ENCODE measurements around the gene CLEC2B. TPM values are rescaled to one million over a fixed set of nuclear protein-coding genes. Genes with fewer than 3 reads are reported as not detected.

Gene CLEC2B
- not detected in 3 replicates for total RNA-seq

DNA sequence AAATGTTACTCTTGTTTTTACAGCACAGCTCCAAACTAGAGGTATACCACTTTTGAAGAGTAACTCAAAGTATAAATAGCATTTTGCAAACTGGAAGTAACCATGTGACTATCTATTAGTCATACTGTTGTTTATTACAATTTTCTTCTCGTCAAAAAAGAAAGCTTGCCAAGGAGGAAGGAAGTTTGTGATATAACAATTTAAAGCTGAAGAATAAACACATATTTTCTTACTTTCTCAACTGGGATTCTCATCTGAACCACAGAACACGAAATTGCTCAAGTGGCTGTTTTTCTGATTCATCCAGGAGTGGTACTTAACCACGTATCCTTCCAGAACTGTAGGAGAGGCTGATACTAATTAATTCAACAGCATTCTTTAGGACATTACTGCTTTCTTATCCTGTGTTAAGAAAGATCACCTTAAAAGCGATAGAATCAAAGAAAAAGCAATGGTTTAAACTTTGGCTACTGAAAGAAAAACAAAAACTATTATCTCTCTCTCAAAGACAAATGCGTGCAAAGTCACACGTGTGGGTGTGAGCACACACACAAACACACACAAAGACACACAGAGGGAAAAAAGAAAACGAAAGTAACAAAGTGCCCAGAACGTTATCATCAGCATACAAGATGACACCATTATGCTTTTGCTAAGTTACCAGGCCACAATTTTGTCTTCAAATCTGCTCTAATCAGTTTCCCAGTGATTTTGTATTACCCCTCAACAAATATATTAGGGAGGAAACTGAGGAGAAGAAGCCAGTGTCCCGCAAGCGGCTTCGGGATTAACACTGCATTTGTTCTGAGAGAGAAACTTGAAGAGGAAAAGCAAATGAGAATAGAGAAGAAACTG is at the start of gene CLEC2B:
Gene CLEC2B (minus strand): TSS at position 48 of the 855 bp plus-strand sequence.
- TF ChIP-seq, protein P1, sequence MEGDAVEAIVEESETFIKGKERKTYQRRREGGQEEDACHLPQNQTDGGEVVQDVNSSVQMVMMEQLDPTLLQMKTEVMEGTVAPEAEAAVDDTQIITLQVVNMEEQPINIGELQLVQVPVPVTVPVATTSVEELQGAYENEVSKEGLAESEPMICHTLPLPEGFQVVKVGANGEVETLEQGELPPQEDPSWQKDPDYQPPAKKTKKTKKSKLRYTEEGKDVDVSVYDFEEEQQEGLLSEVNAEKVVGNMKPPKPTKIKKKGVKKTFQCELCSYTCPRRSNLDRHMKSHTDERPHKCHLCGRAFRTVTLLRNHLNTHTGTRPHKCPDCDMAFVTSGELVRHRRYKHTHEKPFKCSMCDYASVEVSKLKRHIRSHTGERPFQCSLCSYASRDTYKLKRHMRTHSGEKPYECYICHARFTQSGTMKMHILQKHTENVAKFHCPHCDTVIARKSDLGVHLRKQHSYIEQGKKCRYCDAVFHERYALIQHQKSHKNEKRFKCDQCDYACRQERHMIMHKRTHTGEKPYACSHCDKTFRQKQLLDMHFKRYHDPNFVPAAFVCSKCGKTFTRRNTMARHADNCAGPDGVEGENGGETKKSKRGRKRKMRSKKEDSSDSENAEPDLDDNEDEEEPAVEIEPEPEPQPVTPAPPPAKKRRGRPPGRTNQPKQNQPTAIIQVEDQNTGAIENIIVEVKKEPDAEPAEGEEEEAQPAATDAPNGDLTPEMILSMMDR (IDR thresholded peaks at IDR 0.05; ENCODE audit: unreplicated experiment), result no peak
- peaks cover 24% of the 10 kb centered on the region for H3K4me1 Mint-ChIP-seq
- no peak for DNase-seq (ENCODE audit: low spot score in 2 of 2, unreplicated experiment in 2 of 2)
- H3K27me3 Mint-ChIP-seq (ENCODE audit: low read depth), result no peaks in the 10 kb centered on the region
- peak within 1 kb of the TSS; percentile 55 for H3K27ac Mint-ChIP-seq
- peaks cover 1% of the 10 kb centered on the region for H3K9me3 Mint-ChIP-seq
- H3K4me3 Mint-ChIP-seq, result peak within 1 kb of the TSS; percentile 47
- H3K36me3 Mint-ChIP-seq, result no peaks in the 10 kb centered on the region

DNA sequence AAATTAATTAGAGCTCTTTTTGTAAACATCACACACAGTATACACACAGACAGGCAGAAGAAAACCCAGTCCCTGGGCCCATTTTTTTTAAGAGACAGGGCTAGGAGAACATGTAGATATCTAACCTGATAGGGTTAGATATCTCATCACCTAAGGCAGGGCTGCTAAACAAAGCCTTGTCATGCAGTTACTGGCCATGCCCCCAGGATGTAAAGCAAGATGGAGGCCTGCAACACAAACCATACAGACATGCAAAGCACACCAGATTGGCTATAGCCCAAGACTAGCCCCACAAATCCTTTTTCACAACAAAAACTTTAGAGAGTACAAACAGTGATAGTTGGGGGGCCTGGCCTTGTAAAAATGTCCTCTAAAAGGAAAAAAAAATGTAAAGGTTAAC is 42.6 kb upstream of the CLEC2B start:
- Mint-ChIP-seq H3K4me1 (no peaks in the 10 kb centered on the region), H3K27ac (no peak overlapping the region), H3K36me3 (peaks cover 6% of the 10 kb centered on the region), H3K9me3 (peaks cover 52% of the 10 kb centered on the region), H3K27me3 (ENCODE audit: low read depth) (no peaks in the 10 kb centered on the region), H3K4me3 (no peak overlapping the region)
- TF ChIP-seq, protein P1 (IDR thresholded peaks at IDR 0.05; ENCODE audit: unreplicated experiment), result no peak
- no peak for DNase-seq (ENCODE audit: low spot score in 2 of 2, unreplicated experiment in 2 of 2)

DNA sequence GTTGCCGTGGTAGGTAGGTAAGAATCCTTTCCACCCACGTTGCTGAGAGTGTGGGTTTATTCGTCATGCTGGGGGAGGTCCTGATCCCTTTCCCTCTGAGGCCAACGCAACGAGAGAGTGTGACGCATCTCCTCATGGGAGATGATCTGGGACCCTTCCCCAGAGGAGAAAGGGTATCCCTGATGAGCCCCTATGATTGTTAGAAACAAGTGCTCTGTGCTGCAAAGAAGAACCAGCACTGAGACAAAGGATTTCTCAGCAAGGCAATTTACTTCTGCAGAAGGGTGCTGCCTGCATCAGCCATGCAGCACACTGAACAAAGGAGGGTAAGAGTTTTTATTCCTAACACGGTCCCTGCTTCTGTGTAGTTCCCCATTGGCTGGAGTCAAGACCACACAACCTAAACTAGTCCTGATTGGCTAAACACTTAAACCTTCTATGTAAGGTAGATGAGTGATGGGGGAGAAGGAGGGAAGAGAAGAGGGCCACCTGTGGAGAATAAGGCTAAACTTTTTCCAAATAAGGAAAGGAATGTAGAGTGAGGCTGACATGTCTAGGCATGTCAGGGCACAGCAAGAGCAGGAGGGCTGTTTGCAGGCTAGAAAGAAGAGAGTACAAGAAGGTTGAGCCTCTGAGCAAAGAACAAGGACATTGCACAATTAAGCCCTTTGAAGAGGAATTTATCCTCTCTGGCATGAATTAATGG is 41.7 kb upstream of the CLEC2B start:
- TF ChIP-seq, protein P1 (IDR thresholded peaks at IDR 0.05; ENCODE audit: unreplicated experiment), result no peak
- H3K4me1 Mint-ChIP-seq, result no peaks in the 10 kb centered on the region
- H3K9me3 Mint-ChIP-seq, result peaks cover 55% of the 10 kb centered on the region
- no peaks in the 10 kb centered on the region for H3K27me3 Mint-ChIP-seq (ENCODE audit: low read depth)
- H3K4me3 Mint-ChIP-seq, result no peak overlapping the region
- no peak for DNase-seq (ENCODE audit: low spot score in 2 of 2, unreplicated experiment in 2 of 2)
- H3K36me3 Mint-ChIP-seq, result peaks cover 6% of the 10 kb centered on the region
- H3K27ac Mint-ChIP-seq, result peak overlapping the region; percentile 14

GRCh38 chr12:9909724-9910123 is 40.6 kb upstream of the CLEC2B start:
- Mint-ChIP-seq H3K27ac (no peak overlapping the region), H3K4me3 (no peak overlapping the region), H3K9me3 (peaks cover 63% of the 10 kb centered on the region), H3K36me3 (peaks cover 6% of the 10 kb centered on the region), H3K27me3 (ENCODE audit: low read depth) (no peaks in the 10 kb centered on the region), H3K4me1 (no peaks in the 10 kb centered on the region)
- DNase-seq (ENCODE audit: low spot score in 2 of 2, unreplicated experiment in 2 of 2), result no peak
- TF ChIP-seq, protein P1 (IDR thresholded peaks at IDR 0.05; ENCODE audit: unreplicated experiment), result no peak

GRCh38 chr12:9908350-9908749 is 39.2 kb upstream of the CLEC2B start:
- peaks cover 6% of the 10 kb centered on the region for H3K36me3 Mint-ChIP-seq
- no peak overlapping the region for H3K27ac Mint-ChIP-seq
- peaks cover 68% of the 10 kb centered on the region for H3K9me3 Mint-ChIP-seq
- H3K27me3 Mint-ChIP-seq (ENCODE audit: low read depth), result no peaks in the 10 kb centered on the region
- H3K4me1 Mint-ChIP-seq, result no peaks in the 10 kb centered on the region
- no peak overlapping the region for H3K4me3 Mint-ChIP-seq
- TF ChIP-seq, protein P1 (IDR thresholded peaks at IDR 0.05; ENCODE audit: unreplicated experiment), result no peak
- no peak for DNase-seq (ENCODE audit: low spot score in 2 of 2, unreplicated experiment in 2 of 2)
